H1 (cell line): ENCODE measurements around the gene MAS1L. TPM values are rescaled to one million over a fixed set of nuclear protein-coding genes. Genes with fewer than 3 reads are reported as not detected.

ENCODE experiments used
- CTCF ChIA-PET: fragments of 300-600 bp; sonication (Branson Sonifier 250); formaldehyde crosslinking; loops from one replicate; lab custom pipeline; 2021; ENCODE audit not compliant: partially characterized antibody; lab: Charles Lee
- POLR2A ChIA-PET: fragments of 300-600 bp; sonication (Branson Sonifier 250); formaldehyde crosslinking; loops from one replicate; lab custom pipeline; 2021; ENCODE audit warnings: inconsistent platforms; ENCODE audit not compliant: partially characterized antibody; lab: Charles Lee
- DNase-seq, 2 experiments: peaks; one replicate each; pipeline versions ENCODE4 v3.0.0 to v3.0.0-alpha.2; 2010 to 2022; ENCODE audit warnings: low spot score in 2 of 2, low read depth in 1 of 2, mixed read lengths in 1 of 2
- FAIRE-seq: peaks from 2 replicates; lab custom pipeline; 2011; peaks lifted over from hg19 to GRCh38; lab: Jason Lieb, UNC
- H2AFZ ChIP-seq: 2 replicates; pipeline ENCODE4 v1.8.1; 2012; ENCODE audit warnings: low read length, inconsistent platforms
- H2AK5ac ChIP-seq: 2 replicates; pipeline ENCODE4 v1.6.1; 2013; ENCODE audit warnings: low read depth, low read length
- H2BK120ac ChIP-seq: replicated peaks from 2 replicates; pipeline ENCODE3; 2013; ENCODE audit warnings: low read depth, low read length, inconsistent platforms
- H2BK12ac ChIP-seq: 2 replicates; pipeline ENCODE4 v1.6.1; 2013; ENCODE audit warnings: low read depth, low read length
- H2BK15ac ChIP-seq: 2 replicates; pipeline ENCODE4 v1.6.1; 2013; ENCODE audit warnings: low read length
- H2BK20ac ChIP-seq: 2 replicates; pipeline ENCODE4 v1.6.1; 2013; ENCODE audit warnings: low read length
- H2BK5ac ChIP-seq: 2 replicates; pipeline ENCODE4 v1.6.1; 2013; ENCODE audit warnings: low read depth, low read length
- H3K14ac ChIP-seq: 2 replicates; pipeline ENCODE4 v1.6.1; 2013; ENCODE audit warnings: inconsistent platforms; ENCODE audit not compliant: insufficient read length
- H3K18ac ChIP-seq: 2 replicates; pipeline ENCODE4 v1.6.1; 2013; ENCODE audit warnings: low read length; ENCODE audit errors: extremely low read depth
- H3K23ac ChIP-seq: 2 replicates; pipeline ENCODE4 v1.6.1; 2013; ENCODE audit warnings: inconsistent platforms; ENCODE audit not compliant: insufficient read length
- H3K23me2 ChIP-seq: 2 replicates; pipeline ENCODE4 v1.6.1; 2013; ENCODE audit warnings: low read depth, low read length
- H3K27ac ChIP-seq: 2 replicates; pipeline ENCODE4 v1.6.1; 2011; ENCODE audit warnings: low read depth, low read length, inconsistent platforms
- H3K27me3 ChIP-seq, 4 experiments: replicated peaks in 1 of 4; 1 replicate in 1 of 4; 2 replicates in 3 of 4; pipeline versions ENCODE4 v1.6.1 to v1.8.1; 2011 to 2013; ENCODE audit warnings: low read length in 3 of 4, mild to moderate bottlenecking in 3 of 4, inconsistent platforms in 2 of 4, mixed read lengths in 2 of 4, moderate library complexity in 1 of 4; ENCODE audit not compliant: control insufficient read depth in 3 of 4, insufficient read depth in 3 of 4; ENCODE audit errors: extremely low read depth in 1 of 4
- H3K36me3 ChIP-seq, 4 experiments: 2 replicates each; pipeline versions ENCODE4 v1.6.1 to v1.8.1; 2011 to 2013; ENCODE audit warnings: mild to moderate bottlenecking in 4 of 4, low read length in 3 of 4, moderate library complexity in 2 of 4, control low read depth in 1 of 4, inconsistent platforms in 1 of 4; ENCODE audit not compliant: insufficient read depth in 4 of 4, control insufficient read depth in 2 of 4
- H3K4ac ChIP-seq: replicated peaks from 2 replicates; pipeline ENCODE3; 2013; ENCODE audit warnings: low read length, low read depth, mixed read lengths, inconsistent platforms; ENCODE audit not compliant: insufficient read length
- H3K4me1 ChIP-seq, 4 experiments: replicated peaks in 1 of 4; 1 replicate in 1 of 4; 2 replicates in 3 of 4; pipeline versions ENCODE4 v1.6.1 to v1.8.1; 2011 to 2013; ENCODE audit warnings: low read length in 3 of 4, inconsistent platforms in 2 of 4, mixed read lengths in 1 of 4; ENCODE audit not compliant: insufficient read depth in 4 of 4, control insufficient read depth in 3 of 4
- H3K4me2 ChIP-seq, 2 experiments: 2 replicates each; pipeline versions ENCODE4 v1.6.1 to v1.8.1; 2011 to 2013; ENCODE audit warnings: low read depth in 2 of 2, low read length in 2 of 2, control low read depth in 1 of 2, inconsistent platforms in 1 of 2, mild to moderate bottlenecking in 1 of 2; ENCODE audit not compliant: insufficient read depth in 1 of 2
- H3K4me3 ChIP-seq, 4 experiments: fragments of 200-600, 300-600 bp in 1 of 4; sonication (generic), shearing (Covaris generic), sonication (Bioruptor Twin) in 1 of 4; 2 replicates each; pipeline versions ENCODE4 v1.5.1 to v1.8.1; 2011 to 2016; ENCODE audit warnings: low read length in 4 of 4, low read depth in 3 of 4, control low read depth in 2 of 4, inconsistent platforms in 2 of 4, mild to moderate bottlenecking in 2 of 4, mixed read lengths in 1 of 4, moderate library complexity in 1 of 4; ENCODE audit not compliant: insufficient read depth in 2 of 4; ENCODE audit errors: extremely low read depth in 1 of 4
- H3K56ac ChIP-seq: replicated peaks from 2 replicates; pipeline ENCODE3; 2013; ENCODE audit warnings: low read depth, mild to moderate bottlenecking, mixed read lengths, low read length, inconsistent platforms; ENCODE audit not compliant: insufficient read length
- H3K79me1 ChIP-seq: 2 replicates; pipeline ENCODE4 v1.6.1; 2013; ENCODE audit warnings: low read depth, low read length, control low read depth
- H3K79me2 ChIP-seq, 2 experiments: 2 replicates each; pipeline versions ENCODE4 v1.6.1 to v1.8.1; 2012 to 2013; ENCODE audit warnings: low read length in 2 of 2, mild to moderate bottlenecking in 2 of 2, inconsistent platforms in 1 of 2; ENCODE audit not compliant: insufficient read depth in 2 of 2, control insufficient read depth in 1 of 2
- H3K9ac ChIP-seq, 4 experiments: replicated peaks in 1 of 4; 1 replicate in 1 of 4; 2 replicates in 3 of 4; pipeline versions ENCODE4 v1.6.1 to v1.8.1; 2011 to 2013; ENCODE audit warnings: low read depth in 3 of 4, low read length in 3 of 4, control low read depth in 2 of 4, mild to moderate bottlenecking in 2 of 4, moderate library complexity in 2 of 4, inconsistent platforms in 1 of 4; ENCODE audit errors: extremely low read depth in 1 of 4
- H3K9me3 ChIP-seq, 2 experiments: 2 replicates each; pipeline versions ENCODE4 v1.6.1 to v1.8.1; 2012 to 2013; ENCODE audit warnings: mild to moderate bottlenecking in 2 of 2, moderate library complexity in 2 of 2, control low read depth in 1 of 2, inconsistent platforms in 1 of 2, low read depth in 1 of 2, low read length in 1 of 2, mixed read lengths in 1 of 2; ENCODE audit not compliant: insufficient read depth in 2 of 2
- H4K20me1 ChIP-seq, 2 experiments: replicated peaks in 1 of 2; 2 replicates each; pipeline versions ENCODE3 to v1.8.1; 2011 to 2013; ENCODE audit warnings: inconsistent platforms in 2 of 2, low read length in 2 of 2, mild to moderate bottlenecking in 1 of 2; ENCODE audit not compliant: insufficient read depth in 2 of 2, control insufficient read depth in 1 of 2
- H4K5ac ChIP-seq: 2 replicates; pipeline ENCODE4 v1.6.1; 2013; ENCODE audit warnings: low read length, low read depth, mixed read lengths, inconsistent platforms; ENCODE audit not compliant: insufficient read length
- H4K8ac ChIP-seq: 2 replicates; pipeline ENCODE4 v1.8.0; 2013; ENCODE audit warnings: mild to moderate bottlenecking, moderate library complexity, low read length, inconsistent platforms; ENCODE audit not compliant: insufficient read depth; ENCODE audit errors: extremely low read depth
- H4K91ac ChIP-seq: replicated peaks from 2 replicates; pipeline ENCODE3; 2013; ENCODE audit warnings: low read length, mixed read lengths, inconsistent platforms; ENCODE audit not compliant: insufficient read length
- FOSL1 ChIP-seq: IDR thresholded peaks from 2 replicates; pipeline ENCODE4 v1.6.1; 2011; ENCODE audit warnings: mild to moderate bottlenecking, low read depth, low read length, moderate library complexity; ENCODE audit not compliant: insufficient read depth
- HDAC6 ChIP-seq: IDR thresholded peaks from one replicate; pipeline ENCODE4 v1.7.1; 2012; ENCODE audit warnings: low read depth, mild to moderate bottlenecking, inconsistent platforms, low read length, moderate library complexity
- PHF8 ChIP-seq: fragments of 200-600 bp; sonication (generic); conservative IDR thresholded peaks from 2 replicates; pipeline ENCODE4 v1.7.1; 2012; ENCODE audit warnings: low read depth, mild to moderate bottlenecking, inconsistent platforms, low read length, moderate library complexity
- RAD21 ChIP-seq, 2 experiments: IDR thresholded peaks in 1 of 2; conservative IDR thresholded peaks in 1 of 2; 2 replicates each; pipeline ENCODE4 v1.6.1; 2011; ENCODE audit warnings: low read depth in 2 of 2, low read length in 2 of 2, improper control_type of control experiment in 1 of 2, inconsistent platforms in 1 of 2, mild to moderate bottlenecking in 1 of 2, moderate library complexity in 1 of 2
- RFX5 ChIP-seq: IDR thresholded peaks from 2 replicates; pipeline ENCODE4 v1.6.1; 2011; ENCODE audit warnings: low read depth, low read length, improper control_type of control experiment, borderline replicate concordance
- WGBS, 2 experiments: shearing (Covaris generic) in 1 of 2; methylation state at CpG; one replicate each; pipeline versions ENCODE4 v1.1.6 to v1.1.7; 2013 to 2015; ENCODE audit warnings: low lambda C conversion rate in 2 of 2, mixed read lengths in 2 of 2, inconsistent platforms in 1 of 2, low coverage in 1 of 2, missing lambda C conversion rate in 1 of 2; ENCODE audit not compliant: insufficient replicate concordance in 2 of 2, insufficient coverage in 1 of 2, insufficient read length in 1 of 2; ENCODE audit errors: extremely low coverage in 1 of 2, missing lambda C conversion rate in 1 of 2; 5-methylcytosine and 5-hydroxymethylcytosine counted together
- polyA plus RNA-seq, 7 experiments: library from polyadenylated mRNA; depleted of rRNA in 3 of 7; stranded (reverse) in 5 of 7; unstranded in 2 of 7; fragments of >200 nt in 5 of 7; fragments of 200-250 nt in 2 of 7; gene quantifications; 1 replicate in 5 of 7; 2 replicates in 1 of 7; 4 replicates in 1 of 7; pipeline versions ENCODE4 v1.2.1 to v1.2.3, GENCODE V29; 2011 to 2013; ENCODE audit warnings: missing spikeins in 2 of 7, mixed read lengths in 2 of 7
- total RNA-seq: library from RNA; stranded (reverse); fragmentation: NEBNext Ultra II Directional; extraction: Animal tissue kit (Norgen Biotek cat#: 25700); gene quantifications from 2 replicates; pipeline ENCODE4 v1.2.1, GENCODE V29; 2021
- TF ChIP-seq, protein P1 (sequence below): IDR thresholded peaks from 2 replicates; pipeline ENCODE4 v1.6.1; 2012; ENCODE audit warnings: inconsistent platforms
- TF ChIP-seq, protein P2 (sequence below), 3 experiments: IDR thresholded peaks; 1 replicate in 2 of 3; 2 replicates in 1 of 3; pipeline versions ENCODE4 v1.5.1 to v1.6.1; 2011; ENCODE audit warnings: low read length in 3 of 3, mild to moderate bottlenecking in 3 of 3, inconsistent platforms in 2 of 3, low read depth in 1 of 3, moderate library complexity in 1 of 3; ENCODE audit not compliant: insufficient read depth in 1 of 3; ENCODE audit errors: control extremely low read depth in 1 of 3

Gene MAS1L
- total and polyA plus RNA-seq, 2 of the 8 experiments (the other 6 are each of a cell fraction or from before 2014, with no cell fraction given), result not detected

DNA sequence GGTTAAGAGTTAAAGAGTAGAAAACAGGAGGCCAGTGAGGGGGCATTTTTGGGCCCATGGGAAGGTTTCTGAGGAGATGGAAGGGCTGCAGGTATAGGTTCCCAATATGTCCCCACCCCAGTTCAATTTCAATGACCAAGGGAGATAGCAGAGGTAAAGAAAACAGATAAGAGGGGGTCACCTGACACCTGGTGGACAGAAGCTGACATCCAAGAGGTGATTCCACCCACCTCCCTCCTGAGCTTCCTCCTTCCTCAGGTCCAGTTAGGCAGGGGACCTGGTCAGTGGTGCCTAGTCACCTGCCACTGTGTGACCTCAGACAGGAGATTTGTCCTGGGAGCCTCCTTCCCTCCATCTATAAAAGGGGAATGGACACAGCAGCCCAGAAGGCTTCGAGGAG is 29.5 kb upstream of the MAS1L start:
- no peak overlapping the region for H3K4me2 ChIP-seq
- H2BK15ac ChIP-seq, result no peak overlapping the region
- H3K23ac ChIP-seq, result no peak overlapping the region
- no peak overlapping the region for H2BK120ac ChIP-seq
- no peak overlapping the region for H3K9ac ChIP-seq
- no peak overlapping the region for H2BK20ac ChIP-seq
- TF ChIP-seq FOSL1, result no peak
- peak; percentile 34 to 48 for TF ChIP-seq RAD21 (IDR thresholded peaks at IDR 0.05 in 1 of 2, conservative IDR thresholded peaks at IDR 0.05 in 1 of 2; ENCODE audit: low read depth in 2 of 2, low read length in 2 of 2)
- TF ChIP-seq, protein P1, sequence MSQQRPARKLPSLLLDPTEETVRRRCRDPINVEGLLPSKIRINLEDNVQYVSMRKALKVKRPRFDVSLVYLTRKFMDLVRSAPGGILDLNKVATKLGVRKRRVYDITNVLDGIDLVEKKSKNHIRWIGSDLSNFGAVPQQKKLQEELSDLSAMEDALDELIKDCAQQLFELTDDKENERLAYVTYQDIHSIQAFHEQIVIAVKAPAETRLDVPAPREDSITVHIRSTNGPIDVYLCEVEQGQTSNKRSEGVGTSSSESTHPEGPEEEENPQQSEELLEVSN, result no peak
- TF ChIP-seq, protein P2, sequence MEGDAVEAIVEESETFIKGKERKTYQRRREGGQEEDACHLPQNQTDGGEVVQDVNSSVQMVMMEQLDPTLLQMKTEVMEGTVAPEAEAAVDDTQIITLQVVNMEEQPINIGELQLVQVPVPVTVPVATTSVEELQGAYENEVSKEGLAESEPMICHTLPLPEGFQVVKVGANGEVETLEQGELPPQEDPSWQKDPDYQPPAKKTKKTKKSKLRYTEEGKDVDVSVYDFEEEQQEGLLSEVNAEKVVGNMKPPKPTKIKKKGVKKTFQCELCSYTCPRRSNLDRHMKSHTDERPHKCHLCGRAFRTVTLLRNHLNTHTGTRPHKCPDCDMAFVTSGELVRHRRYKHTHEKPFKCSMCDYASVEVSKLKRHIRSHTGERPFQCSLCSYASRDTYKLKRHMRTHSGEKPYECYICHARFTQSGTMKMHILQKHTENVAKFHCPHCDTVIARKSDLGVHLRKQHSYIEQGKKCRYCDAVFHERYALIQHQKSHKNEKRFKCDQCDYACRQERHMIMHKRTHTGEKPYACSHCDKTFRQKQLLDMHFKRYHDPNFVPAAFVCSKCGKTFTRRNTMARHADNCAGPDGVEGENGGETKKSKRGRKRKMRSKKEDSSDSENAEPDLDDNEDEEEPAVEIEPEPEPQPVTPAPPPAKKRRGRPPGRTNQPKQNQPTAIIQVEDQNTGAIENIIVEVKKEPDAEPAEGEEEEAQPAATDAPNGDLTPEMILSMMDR (IDR thresholded peaks at IDR 0.05; ENCODE audit: control extremely low read depth in 1 of 3, insufficient read depth in 1 of 3, low read depth in 1 of 3, low read length in 3 of 3), result peak in 1 of 3 experiments; percentile 13; a peak in 1 of 4 replicates
- no peak for TF ChIP-seq HDAC6
- TF ChIP-seq RFX5, result no peak
- no peak for TF ChIP-seq PHF8
- TF ChIP-seq, all 59 proteins: peak for 2
- no peak overlapping the region for H4K91ac ChIP-seq
- H3K36me3 ChIP-seq, result no peaks in the 10 kb centered on the region
- CTCF ChIA-PET, result interaction anchor here (0.5 to 1.1 kb wide), 3 partner anchors 9 to 117 kb away, joined by 3 to 4 read pairs (median 3); no protein-coding TSS in a partner anchor
- H3K18ac ChIP-seq, result no peak overlapping the region
- H3K27me3 ChIP-seq, result no peaks in the 10 kb centered on the region; a peak in 1 of 7 replicates
- H2BK5ac ChIP-seq, result no peak overlapping the region
- H4K8ac ChIP-seq, result no peak overlapping the region
- H3K79me1 ChIP-seq, result no peaks in the 10 kb centered on the region
- H3K56ac ChIP-seq, result no peak overlapping the region
- DNase-seq, result no peak
- no peak overlapping the region for H2AFZ ChIP-seq
- H3K23me2 ChIP-seq, result no peaks in the 10 kb centered on the region
- no peaks in the 10 kb centered on the region for H3K4me1 ChIP-seq
- no peak overlapping the region for H3K27ac ChIP-seq
- H2BK12ac ChIP-seq, result no peak overlapping the region
- no peak overlapping the region for H4K5ac ChIP-seq
- FAIRE-seq, result no peak
- H3K9me3 ChIP-seq, result 0 out of 4 replicates have a peak, but pooled peaks cover 0 to 3% of the 10 kb centered on the region in 2 experiments
- no peaks in the 10 kb centered on the region for H3K79me2 ChIP-seq
- no peak overlapping the region for H3K4me3 ChIP-seq
- H4K20me1 ChIP-seq, result no peaks in the 10 kb centered on the region
- no peak overlapping the region for H3K14ac ChIP-seq
- POLR2A ChIA-PET, result no interaction called here
- WGBS, 2 experiments, result 100% methylated on average over 1 of the region's 1 CpG; no CpG with 5 or more reads in 1 of the 2 experiments
- H2AK5ac ChIP-seq, result no peak overlapping the region
- H3K4ac ChIP-seq, result no peak overlapping the region
